GM12878 (cell line): Measurements from ENCODE around the gene GFM1. TPM values are rescaled to one million over a fixed set of nuclear protein-coding genes. Genes with fewer than 3 reads are reported as not detected.
A peak's percentile ranks its signal among the peaks of the same experiment; 100 is the strongest.

Experiments
- ATAC-seq: fragments of 200-7000 bp; cut with Tn5 transposase; 3 replicates; pipeline ENCODE4 v1.9.1; 2020; ENCODE audit warnings: mild to moderate bottlenecking, moderate library complexity
- BruUV-seq: library from RNA; stranded (reverse); fragments of 400-500 nt; replicated peaks from 2 replicates; lab custom pipeline; 2021; lab: Mats Ljungman, UMichigan
- CTCF ChIA-PET: fragments of 300-600 bp; sonication (Branson Sonifier 250); formaldehyde crosslinking; extraction: SDS; loops from one replicate; lab custom pipeline; 2021; ENCODE audit warnings: inconsistent platforms; lab: Yijun Ruan, JAX
- POLR2A ChIA-PET: fragments of 350-600 bp; formaldehyde crosslinking; extraction: SDS; loops from one replicate; lab custom pipeline; 2021; ENCODE audit warnings: inconsistent platforms; lab: Charles Lee
- RAD21 ChIA-PET: fragments of 300-600 bp; sonication (Branson Sonifier 250); formaldehyde crosslinking; loops from one replicate; lab custom pipeline; 2023; ENCODE audit warnings: antibody characterized with exemption; ENCODE audit not compliant: unreplicated experiment; lab: Charles Lee
- SMC1A ChIA-PET: fragments of 300-600 bp; sonication (Branson Sonifier 250); formaldehyde crosslinking; loops from one replicate; lab custom pipeline; 2023; ENCODE audit not compliant: unreplicated experiment, uncharacterized antibody; lab: Charles Lee
- DNase-seq: peaks from one replicate; pipeline ENCODE4 v3.0.0-alpha.2; 2011; ENCODE audit warnings: low read depth, low spot score
- FAIRE-seq: peaks from 3 replicates; lab custom pipeline; 2011; peaks lifted over from hg19 to GRCh38; lab: Jason Lieb, UNC
- H2AFZ ChIP-seq: 2 replicates; pipeline ENCODE4 v1.6.0; 2011; ENCODE audit warnings: low read depth, low read length, control low read depth; ENCODE audit not compliant: control insufficient read depth
- H3K27ac ChIP-seq: 2 replicates; pipeline ENCODE4 v1.5.1; 2011; ENCODE audit warnings: control low read depth; ENCODE audit not compliant: control insufficient read depth, insufficient read depth
- H3K27me3 ChIP-seq, 2 experiments: replicated peaks in 1 of 2; 2 replicates each; pipeline versions ENCODE4 v1.6.0 to v1.6.1; 2011; ENCODE audit warnings: low read length in 1 of 2; ENCODE audit not compliant: control insufficient read depth in 2 of 2, insufficient read depth in 2 of 2
- H3K36me3 ChIP-seq, 2 experiments: 2 replicates each; pipeline ENCODE4 v1.5.1; 2011; ENCODE audit warnings: low read length in 1 of 2; ENCODE audit not compliant: control insufficient read depth in 2 of 2, insufficient read depth in 2 of 2
- H3K4me1 ChIP-seq: 2 replicates; pipeline ENCODE4 v1.6.1; 2011; ENCODE audit warnings: mild to moderate bottlenecking, low read length, moderate library complexity, mixed read lengths; ENCODE audit not compliant: control insufficient read depth, insufficient read depth
- H3K4me2 ChIP-seq: 2 replicates; pipeline ENCODE4 v1.6.0; 2011; ENCODE audit warnings: control low read depth; ENCODE audit not compliant: control insufficient read depth, insufficient read depth
- H3K4me3 ChIP-seq: fragments of 200-600 bp; sonication (generic); 2 replicates; pipeline ENCODE4 v1.5.1; 2016
- H3K79me2 ChIP-seq: 2 replicates; pipeline ENCODE4 v1.6.0; 2011; ENCODE audit warnings: low read length; ENCODE audit not compliant: control insufficient read depth, insufficient read depth
- H3K9ac ChIP-seq: 2 replicates; pipeline ENCODE4 v1.8.0; 2011; ENCODE audit warnings: low read length, control low read depth, mixed read lengths; ENCODE audit not compliant: control insufficient read depth, insufficient read depth
- H3K9me3 ChIP-seq: replicated peaks from 3 replicates; pipeline ENCODE4 v1.5.1; 2011; ENCODE audit warnings: mild to moderate bottlenecking, low read length; ENCODE audit not compliant: control insufficient read depth, insufficient read depth
- H4K20me1 ChIP-seq: 2 replicates; pipeline ENCODE4 v1.6.0; 2011; ENCODE audit not compliant: control insufficient read depth, insufficient read depth
- EGR1 ChIP-seq, 2 experiments: IDR thresholded peaks; 1 replicate in 1 of 2; 2 replicates in 1 of 2; pipeline ENCODE4 v1.6.1; 2011 to 2012; ENCODE audit warnings: low read depth in 2 of 2, low read length in 2 of 2, borderline replicate concordance in 1 of 2, mild to moderate bottlenecking in 1 of 2, moderate library complexity in 1 of 2
- HCFC1 ChIP-seq: fragments of 150-350 bp; IDR thresholded peaks from 2 replicates; pipeline ENCODE4 v1.6.1; 2014; ENCODE audit warnings: low read length
- HDGF ChIP-seq: fragments of 450-650 bp; IDR thresholded peaks from 2 replicates; pipeline ENCODE4 v1.6.1; 2016; ENCODE audit warnings: antibody characterized with exemption
- IRF5 ChIP-seq: fragments of 450-650 bp; IDR thresholded peaks from 2 replicates; pipeline ENCODE4 v1.6.1; 2017; ENCODE audit warnings: borderline replicate concordance
- POLR2A ChIP-seq: IDR thresholded peaks from 2 replicates; pipeline ENCODE4 v1.6.1; 2011; ENCODE audit warnings: low read depth, mild to moderate bottlenecking, low read length
- RUNX3 ChIP-seq: IDR thresholded peaks from 2 replicates; pipeline ENCODE4 v1.6.1; 2012; ENCODE audit warnings: low read length, inconsistent platforms
- SREBF1 ChIP-seq: IDR thresholded peaks from 2 replicates; pipeline ENCODE4 v1.6.1; 2012; ENCODE audit warnings: mild to moderate bottlenecking, low read length
- SRF ChIP-seq, 2 experiments: IDR thresholded peaks; 2 replicates each; pipeline ENCODE4 v1.6.1; 2011; ENCODE audit warnings: low read depth in 2 of 2, low read length in 2 of 2, mild to moderate bottlenecking in 1 of 2, moderate library complexity in 1 of 2
- WGBS: methylation state at CpG from one replicate; pipeline ENCODE4 v1.1.6; 2016; ENCODE audit warnings: low lambda C conversion rate; ENCODE audit not compliant: insufficient replicate concordance, insufficient coverage; ENCODE audit errors: missing lambda C conversion rate; 5-methylcytosine and 5-hydroxymethylcytosine counted together
- in situ Hi-C: fragments of 300-500 bp; cut with MboI; formaldehyde crosslinking; loops from 9 replicates; pipeline ENCODE4 v1.14.3; 2018; ENCODE audit warnings: mixed read lengths
- intact Hi-C: fragments of 100-400 bp; cut with micrococcal nuclease; formaldehyde crosslinking; loops from one replicate; pipeline ENCODE4 v1.14.2; 2022; ENCODE audit not compliant: unreplicated experiment
- polyA plus RNA-seq, 11 experiments: library from polyadenylated mRNA; depleted of rRNA in 4 of 11; unstranded in 6 of 11; stranded (reverse) in 5 of 11; fragments of >200 nt; fragmentation: Nextera tagmentation in 4 of 11; fragmentation: Illumina TruSeq in 1 of 11; extraction: Ambion mirVana in 4 of 11; extraction: Trizol in 1 of 11; gene quantifications; 1 replicate in 1 of 11; 2 replicates in 10 of 11; pipeline versions ENCODE4 v1.2.1 to v1.2.3, GENCODE V29; 2011 to 2016; ENCODE audit warnings: inconsistent platforms in 2 of 11, missing spikeins in 2 of 11, low read depth in 1 of 11
- total RNA-seq, 4 experiments: library from RNA; depleted of rRNA in 3 of 4; stranded (reverse); fragments of >200 nt in 3 of 4; fragmentation: Illumina TruSeq in 1 of 4; extraction: Trizol in 1 of 4; gene quantifications; 2 replicates each; pipeline versions ENCODE4 v1.2.1 to v1.2.3, GENCODE V29; 2013 to 2021
- TF ChIP-seq, protein P1 (sequence below), 3 experiments: IDR thresholded peaks in 2 of 3; conservative IDR thresholded peaks in 1 of 3; 2 replicates each; pipeline ENCODE4 v1.5.1; 2011; ENCODE audit warnings: low read depth in 3 of 3, low read length in 3 of 3, mild to moderate bottlenecking in 3 of 3, control low read depth in 2 of 3, moderate library complexity in 2 of 3, inconsistent platforms in 1 of 3, mixed read lengths in 1 of 3; ENCODE audit not compliant: control insufficient read depth in 2 of 3, insufficient read depth in 1 of 3; ENCODE audit errors: extremely low read depth in 1 of 3
- TF ChIP-seq, protein P2 (sequence below): IDR thresholded peaks from 2 replicates; pipeline ENCODE4 v1.6.1; 2012; ENCODE audit warnings: low read length, inconsistent platforms
- TF ChIP-seq, protein P3 (sequence below): fragments of 450-650 bp; conservative IDR thresholded peaks from 2 replicates; pipeline ENCODE4 v1.6.1; 2017; ENCODE audit warnings: mild to moderate bottlenecking, moderate library complexity
- TF ChIP-seq, protein P4 (sequence below): fragments of 450-650 bp; IDR thresholded peaks from 2 replicates; pipeline ENCODE4 v1.6.1; 2017; ENCODE audit warnings: low read depth, mild to moderate bottlenecking, moderate library complexity

GFM1 gene
- total and polyA plus RNA-seq, 10 of the 15 experiments (the other 5 are each of a cell fraction or from before 2014, with no cell fraction given): 36.9 to 87.2 (median 57.3) TPM

- peaks cover 4% of the 10 kb centered on the region for H3K79me2 ChIP-seq
- ATAC-seq (peak; percentile 99), DNase-seq (peak; percentile 56), FAIRE-seq (peak; percentile 91)
- SMC1A ChIA-PET: interaction anchor here (1.3 to 1.6 kb wide), 2 partner anchors 28 to 30 kb away, joined by 3 to 4 read pairs; no protein-coding TSS in a partner anchor
- POLR2A ChIA-PET: interaction anchor here (0.7 to 1.2 kb wide), 3 partner anchors 12 to 28 kb away, joined by 3 to 5 read pairs (median 3); partner anchors contain the start of gene GFM1
- H3K9ac ChIP-seq: peak within 1 kb of the TSS; percentile 85
- H4K20me1 ChIP-seq: no peaks in the 10 kb centered on the region
- CTCF ChIA-PET: interaction anchor here (0.7 to 5.9 kb wide), 9 partner anchors 8 to 128 kb away, joined by 3 to 60 read pairs (median 5); partner anchors contain the start of gene GFM1
- WGBS: 4% methylated on average over 30 of the region's 30 CpGs
- H3K4me1 ChIP-seq: peaks cover 4% of the 10 kb centered on the region; the same call in 1 of the 2 replicates
- no peaks in the 10 kb centered on the region for H3K9me3 ChIP-seq
- H3K27me3 ChIP-seq: no peaks in the 10 kb centered on the region
- RAD21 ChIA-PET: interaction anchor here (0.6 to 0.7 kb wide), 2 partner anchors 117 to 119 kb away, joined by 3 read pairs; no protein-coding TSS in a partner anchor
- peaks cover 0 to 7% of the 10 kb centered on the region in 2 experiments; a peak in 2 of 4 replicates for H3K36me3 ChIP-seq
- H3K4me2 ChIP-seq: peak within 1 kb of the TSS; percentile 95
- H2AFZ ChIP-seq: peak within 1 kb of the TSS; percentile 93
- peak within 1 kb of the TSS; percentile 78 for H3K4me3 ChIP-seq
- intact Hi-C loops (loop anchor here (5.0 kb wide), 1 partner anchor 120 kb away; no protein-coding TSS in a partner anchor), in situ Hi-C loops (no loop called here)
- H3K27ac ChIP-seq: peak within 1 kb of the TSS; percentile 75
- TSS peak; percentile 66 for BruUV-seq
- no peak for TF ChIP-seq RUNX3
- peak; percentile 15 to 37; a peak in 1 of 4 replicates for TF ChIP-seq SRF (IDR thresholded peaks at IDR 0.05; ENCODE audit: low read depth in 2 of 2, low read length in 2 of 2)
- no peak for TF ChIP-seq EGR1 (IDR thresholded peaks at IDR 0.05; ENCODE audit: borderline replicate concordance in 1 of 2, low read depth in 2 of 2, low read length in 2 of 2)
- no peak for TF ChIP-seq HCFC1
- TF ChIP-seq, protein P1, sequence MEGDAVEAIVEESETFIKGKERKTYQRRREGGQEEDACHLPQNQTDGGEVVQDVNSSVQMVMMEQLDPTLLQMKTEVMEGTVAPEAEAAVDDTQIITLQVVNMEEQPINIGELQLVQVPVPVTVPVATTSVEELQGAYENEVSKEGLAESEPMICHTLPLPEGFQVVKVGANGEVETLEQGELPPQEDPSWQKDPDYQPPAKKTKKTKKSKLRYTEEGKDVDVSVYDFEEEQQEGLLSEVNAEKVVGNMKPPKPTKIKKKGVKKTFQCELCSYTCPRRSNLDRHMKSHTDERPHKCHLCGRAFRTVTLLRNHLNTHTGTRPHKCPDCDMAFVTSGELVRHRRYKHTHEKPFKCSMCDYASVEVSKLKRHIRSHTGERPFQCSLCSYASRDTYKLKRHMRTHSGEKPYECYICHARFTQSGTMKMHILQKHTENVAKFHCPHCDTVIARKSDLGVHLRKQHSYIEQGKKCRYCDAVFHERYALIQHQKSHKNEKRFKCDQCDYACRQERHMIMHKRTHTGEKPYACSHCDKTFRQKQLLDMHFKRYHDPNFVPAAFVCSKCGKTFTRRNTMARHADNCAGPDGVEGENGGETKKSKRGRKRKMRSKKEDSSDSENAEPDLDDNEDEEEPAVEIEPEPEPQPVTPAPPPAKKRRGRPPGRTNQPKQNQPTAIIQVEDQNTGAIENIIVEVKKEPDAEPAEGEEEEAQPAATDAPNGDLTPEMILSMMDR (IDR thresholded peaks at IDR 0.05 in 2 of 3, conservative IDR thresholded peaks at IDR 0.05 in 1 of 3; ENCODE audit: control insufficient read depth in 2 of 3, extremely low read depth in 1 of 3, insufficient read depth in 1 of 3, low read depth in 3 of 3, low read length in 3 of 3): peak; percentile 56 to 83 (median 82)
- TF ChIP-seq, protein P2, sequence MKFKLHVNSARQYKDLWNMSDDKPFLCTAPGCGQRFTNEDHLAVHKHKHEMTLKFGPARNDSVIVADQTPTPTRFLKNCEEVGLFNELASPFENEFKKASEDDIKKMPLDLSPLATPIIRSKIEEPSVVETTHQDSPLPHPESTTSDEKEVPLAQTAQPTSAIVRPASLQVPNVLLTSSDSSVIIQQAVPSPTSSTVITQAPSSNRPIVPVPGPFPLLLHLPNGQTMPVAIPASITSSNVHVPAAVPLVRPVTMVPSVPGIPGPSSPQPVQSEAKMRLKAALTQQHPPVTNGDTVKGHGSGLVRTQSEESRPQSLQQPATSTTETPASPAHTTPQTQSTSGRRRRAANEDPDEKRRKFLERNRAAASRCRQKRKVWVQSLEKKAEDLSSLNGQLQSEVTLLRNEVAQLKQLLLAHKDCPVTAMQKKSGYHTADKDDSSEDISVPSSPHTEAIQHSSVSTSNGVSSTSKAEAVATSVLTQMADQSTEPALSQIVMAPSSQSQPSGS: no peak
- no peak for TF ChIP-seq SREBF1
- peak; percentile 31; the same call in 1 of the 2 replicates for TF ChIP-seq HDGF
- TF ChIP-seq, protein P3, sequence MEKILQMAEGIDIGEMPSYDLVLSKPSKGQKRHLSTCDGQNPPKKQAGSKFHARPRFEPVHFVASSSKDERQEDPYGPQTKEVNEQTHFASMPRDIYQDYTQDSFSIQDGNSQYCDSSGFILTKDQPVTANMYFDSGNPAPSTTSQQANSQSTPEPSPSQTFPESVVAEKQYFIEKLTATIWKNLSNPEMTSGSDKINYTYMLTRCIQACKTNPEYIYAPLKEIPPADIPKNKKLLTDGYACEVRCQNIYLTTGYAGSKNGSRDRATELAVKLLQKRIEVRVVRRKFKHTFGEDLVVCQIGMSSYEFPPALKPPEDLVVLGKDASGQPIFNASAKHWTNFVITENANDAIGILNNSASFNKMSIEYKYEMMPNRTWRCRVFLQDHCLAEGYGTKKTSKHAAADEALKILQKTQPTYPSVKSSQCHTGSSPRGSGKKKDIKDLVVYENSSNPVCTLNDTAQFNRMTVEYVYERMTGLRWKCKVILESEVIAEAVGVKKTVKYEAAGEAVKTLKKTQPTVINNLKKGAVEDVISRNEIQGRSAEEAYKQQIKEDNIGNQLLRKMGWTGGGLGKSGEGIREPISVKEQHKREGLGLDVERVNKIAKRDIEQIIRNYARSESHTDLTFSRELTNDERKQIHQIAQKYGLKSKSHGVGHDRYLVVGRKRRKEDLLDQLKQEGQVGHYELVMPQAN: 0 out of 2 replicates have a peak, but pooled peaks have one; percentile 49
- TF ChIP-seq POLR2A: peak; percentile 88
- TF ChIP-seq IRF5: no peak
- TF ChIP-seq, protein P4, sequence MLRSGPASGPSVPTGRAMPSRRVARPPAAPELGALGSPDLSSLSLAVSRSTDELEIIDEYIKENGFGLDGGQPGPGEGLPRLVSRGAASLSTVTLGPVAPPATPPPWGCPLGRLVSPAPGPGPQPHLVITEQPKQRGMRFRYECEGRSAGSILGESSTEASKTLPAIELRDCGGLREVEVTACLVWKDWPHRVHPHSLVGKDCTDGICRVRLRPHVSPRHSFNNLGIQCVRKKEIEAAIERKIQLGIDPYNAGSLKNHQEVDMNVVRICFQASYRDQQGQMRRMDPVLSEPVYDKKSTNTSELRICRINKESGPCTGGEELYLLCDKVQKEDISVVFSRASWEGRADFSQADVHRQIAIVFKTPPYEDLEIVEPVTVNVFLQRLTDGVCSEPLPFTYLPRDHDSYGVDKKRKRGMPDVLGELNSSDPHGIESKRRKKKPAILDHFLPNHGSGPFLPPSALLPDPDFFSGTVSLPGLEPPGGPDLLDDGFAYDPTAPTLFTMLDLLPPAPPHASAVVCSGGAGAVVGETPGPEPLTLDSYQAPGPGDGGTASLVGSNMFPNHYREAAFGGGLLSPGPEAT: peak; percentile 52; the same call in 1 of the 2 replicates
Observed at GRCh38 chr3:158672215-158673176, 28.2 kb downstream of the GFM1 start, which contains the start of gene LXN. Gene LXN (minus strand): TSS chr3:158672648. CDS start chr3:158672478, 170 bp downstream.
